HG03521 (cell line): ENCODE measurements around the gene NHLRC2.

Source experiments
- ATAC-seq: cut with Tn5 transposase; IDR thresholded peaks from one replicate; pipeline ENCODE4 v1.9.1; 2021; ENCODE audit warnings: mild to moderate bottlenecking, moderate library complexity; ENCODE audit not compliant: unreplicated experiment

The NHLRC2 gene

GRCh38 chr10:113907166-113907565 lies 52.7 kb downstream of the NHLRC2 start:
- ATAC-seq = no peak

GRCh38 chr10:113908236-113908635 lies 53.8 kb downstream of the NHLRC2 start:
- ATAC-seq = no peak

- ATAC-seq = no peak
These were observed 56.7 kb downstream of the NHLRC2 start for GRCh38 chr10:113911113-113911512.

- no peak for ATAC-seq
These were observed 57.4 kb downstream of the NHLRC2 start for GRCh38 chr10:113911839-113912238.

- no peak for ATAC-seq
These were observed 58.1 kb downstream of the NHLRC2 start for GRCh38 chr10:113912582-113912981.

GRCh38 chr10:113914956-113915355 lies 60.5 kb downstream of the NHLRC2 start:
- no peak for ATAC-seq

GRCh38 chr10:113915540-113915939 lies 61.1 kb downstream of the NHLRC2 start:
- no peak for ATAC-seq

GRCh38 chr10:113916053-113916452 lies 61.6 kb downstream of the NHLRC2 start:
- ATAC-seq = no peak

- no peak for ATAC-seq
These were observed 63.2 kb downstream of the NHLRC2 start for GRCh38 chr10:113917636-113918035.

GRCh38 chr10:113920114-113920513 lies 65.7 kb downstream of the NHLRC2 start:
- ATAC-seq = no peak

- no peak for ATAC-seq
These were observed 66.4 kb downstream of the NHLRC2 start for GRCh38 chr10:113920875-113921274.

GRCh38 chr10:113921561-113922370 lies 67.3 kb downstream of the NHLRC2 start:
- ATAC-seq = no peak

GRCh38 chr10:113922787-113923570 lies 68.5 kb downstream of the NHLRC2 start:
- no peak for ATAC-seq

- no peak for ATAC-seq
These were observed 69.7 kb downstream of the NHLRC2 start for GRCh38 chr10:113924186-113924585.

GRCh38 chr10:113924664-113925063 lies 70.2 kb downstream of the NHLRC2 start:
- no peak for ATAC-seq

- ATAC-seq = no peak
These were observed 73.0 kb downstream of the NHLRC2 start for GRCh38 chr10:113927440-113927839.

GRCh38 chr10:113928830-113929229 lies 74.4 kb downstream of the NHLRC2 start:
- ATAC-seq = no peak

GRCh38 chr10:113929522-113929921 lies 75.1 kb downstream of the NHLRC2 start:
- no peak for ATAC-seq

GRCh38 chr10:113930482-113931057 lies 76.1 kb downstream of the NHLRC2 start:
- no peak for ATAC-seq

GRCh38 chr10:113932854-113933253 lies 78.4 kb downstream of the NHLRC2 start:
- ATAC-seq = no peak

GRCh38 chr10:113933894-113934532 lies 79.6 kb downstream of the NHLRC2 start:
- ATAC-seq = no peak
